ENCODE results near the gene COMMD3.

- TF ChIP-seq, protein P1, sequence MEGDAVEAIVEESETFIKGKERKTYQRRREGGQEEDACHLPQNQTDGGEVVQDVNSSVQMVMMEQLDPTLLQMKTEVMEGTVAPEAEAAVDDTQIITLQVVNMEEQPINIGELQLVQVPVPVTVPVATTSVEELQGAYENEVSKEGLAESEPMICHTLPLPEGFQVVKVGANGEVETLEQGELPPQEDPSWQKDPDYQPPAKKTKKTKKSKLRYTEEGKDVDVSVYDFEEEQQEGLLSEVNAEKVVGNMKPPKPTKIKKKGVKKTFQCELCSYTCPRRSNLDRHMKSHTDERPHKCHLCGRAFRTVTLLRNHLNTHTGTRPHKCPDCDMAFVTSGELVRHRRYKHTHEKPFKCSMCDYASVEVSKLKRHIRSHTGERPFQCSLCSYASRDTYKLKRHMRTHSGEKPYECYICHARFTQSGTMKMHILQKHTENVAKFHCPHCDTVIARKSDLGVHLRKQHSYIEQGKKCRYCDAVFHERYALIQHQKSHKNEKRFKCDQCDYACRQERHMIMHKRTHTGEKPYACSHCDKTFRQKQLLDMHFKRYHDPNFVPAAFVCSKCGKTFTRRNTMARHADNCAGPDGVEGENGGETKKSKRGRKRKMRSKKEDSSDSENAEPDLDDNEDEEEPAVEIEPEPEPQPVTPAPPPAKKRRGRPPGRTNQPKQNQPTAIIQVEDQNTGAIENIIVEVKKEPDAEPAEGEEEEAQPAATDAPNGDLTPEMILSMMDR (IDR thresholded peaks at IDR 0.05) = no peak
- no peak for TF ChIP-seq SIN3A (IDR thresholded peaks at IDR 0.05; ENCODE audit: borderline replicate concordance, insufficient read depth, low read depth, low read length)
- TF ChIP-seq POLR2AphosphoS5 (IDR thresholded peaks at IDR 0.05; ENCODE audit: low read depth, low read length) = no peak
- no peak for TF ChIP-seq TCF7L2 (IDR thresholded peaks at IDR 0.05; ENCODE audit: low read depth, low read length)
- TF ChIP-seq, protein P2, sequence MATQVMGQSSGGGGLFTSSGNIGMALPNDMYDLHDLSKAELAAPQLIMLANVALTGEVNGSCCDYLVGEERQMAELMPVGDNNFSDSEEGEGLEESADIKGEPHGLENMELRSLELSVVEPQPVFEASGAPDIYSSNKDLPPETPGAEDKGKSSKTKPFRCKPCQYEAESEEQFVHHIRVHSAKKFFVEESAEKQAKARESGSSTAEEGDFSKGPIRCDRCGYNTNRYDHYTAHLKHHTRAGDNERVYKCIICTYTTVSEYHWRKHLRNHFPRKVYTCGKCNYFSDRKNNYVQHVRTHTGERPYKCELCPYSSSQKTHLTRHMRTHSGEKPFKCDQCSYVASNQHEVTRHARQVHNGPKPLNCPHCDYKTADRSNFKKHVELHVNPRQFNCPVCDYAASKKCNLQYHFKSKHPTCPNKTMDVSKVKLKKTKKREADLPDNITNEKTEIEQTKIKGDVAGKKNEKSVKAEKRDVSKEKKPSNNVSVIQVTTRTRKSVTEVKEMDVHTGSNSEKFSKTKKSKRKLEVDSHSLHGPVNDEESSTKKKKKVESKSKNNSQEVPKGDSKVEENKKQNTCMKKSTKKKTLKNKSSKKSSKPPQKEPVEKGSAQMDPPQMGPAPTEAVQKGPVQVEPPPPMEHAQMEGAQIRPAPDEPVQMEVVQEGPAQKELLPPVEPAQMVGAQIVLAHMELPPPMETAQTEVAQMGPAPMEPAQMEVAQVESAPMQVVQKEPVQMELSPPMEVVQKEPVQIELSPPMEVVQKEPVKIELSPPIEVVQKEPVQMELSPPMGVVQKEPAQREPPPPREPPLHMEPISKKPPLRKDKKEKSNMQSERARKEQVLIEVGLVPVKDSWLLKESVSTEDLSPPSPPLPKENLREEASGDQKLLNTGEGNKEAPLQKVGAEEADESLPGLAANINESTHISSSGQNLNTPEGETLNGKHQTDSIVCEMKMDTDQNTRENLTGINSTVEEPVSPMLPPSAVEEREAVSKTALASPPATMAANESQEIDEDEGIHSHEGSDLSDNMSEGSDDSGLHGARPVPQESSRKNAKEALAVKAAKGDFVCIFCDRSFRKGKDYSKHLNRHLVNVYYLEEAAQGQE (IDR thresholded peaks at IDR 0.05; ENCODE audit: insufficient read depth in 1 of 2, low read depth in 2 of 2, low read length in 1 of 2) = no peak
These were observed 13.0 kb downstream of the COMMD3 start for GRCh38 chr10:22329150-22329549.
